Stomach (tissue), 4 donors: ENCODE measurements around the gene TM2D1.
"Not testable (repeated sequence)": the region's sequence is repeated elsewhere in the genome, so short reads cannot be mapped to it uniquely, and the experiment has no call there.

Experiments used
- CTCF ChIP-seq, 7 experiments: fragments of 450-650 bp in 4 of 7; fragments of 200-600 bp in 3 of 7; sonication (generic) in 3 of 7; IDR thresholded peaks; one replicate each; pipeline ENCODE4 v1.5.1; 2016 to 2019; ENCODE audit warnings: antibody characterized with exemption in 7 of 7, control low read depth in 2 of 7, mild to moderate bottlenecking in 1 of 7
- EP300 ChIP-seq: sonication (generic); formaldehyde crosslinking; IDR thresholded peaks from one replicate; pipeline ENCODE4 v1.6.1; 2017; ENCODE audit warnings: antibody characterized with exemption
- POLR2A ChIP-seq, 4 donors: fragments of 450-650 bp; IDR thresholded peaks; one replicate each; pipeline ENCODE4 v1.6.1; 2016; ENCODE audit warnings: antibody characterized with exemption in 4 of 4, control low read depth in 2 of 4, mild to moderate bottlenecking in 1 of 4, moderate library complexity in 1 of 4
- POLR2AphosphoS5 ChIP-seq, 3 donors: sonication (generic); formaldehyde crosslinking; IDR thresholded peaks; one replicate each; pipeline ENCODE4 v1.6.1; 2016; ENCODE audit warnings: antibody characterized with exemption in 3 of 3

- not testable (repeated sequence) for TF ChIP-seq CTCF (IDR thresholded peaks at IDR 0.05); POLR2AphosphoS5 (IDR thresholded peaks at IDR 0.05); EP300; POLR2A (IDR thresholded peaks at IDR 0.05)
These were observed 5.7 kb upstream of the TM2D1 start for GRCh38 chr1:61730679-61731078.
